KOPT-K1 (cell line): ENCODE measurements around the gene PCBD2.

Experiments
- H3K27ac ChIP-seq: fragments of 200-600 bp; sonication (generic); 2 replicates; pipeline ENCODE4 v1.5.1; 2016; ENCODE audit warnings: antibody characterized with exemption, mild to moderate bottlenecking, low read depth, low read length; ENCODE audit not compliant: poor library complexity, severe bottlenecking
- H3K36me3 ChIP-seq: fragments of 200-600 bp; sonication (generic); 2 replicates; pipeline ENCODE4 v1.5.1; 2017; ENCODE audit warnings: antibody characterized with exemption, mild to moderate bottlenecking, low read length, moderate library complexity; ENCODE audit not compliant: insufficient read depth
- H3K9me3 ChIP-seq: fragments of 200-600 bp; sonication (generic); 2 replicates; pipeline ENCODE4 v1.5.1; 2017; ENCODE audit warnings: antibody characterized with exemption, low read length, mild to moderate bottlenecking; ENCODE audit not compliant: insufficient read depth, poor library complexity, severe bottlenecking

PCBD2 gene

DNA sequence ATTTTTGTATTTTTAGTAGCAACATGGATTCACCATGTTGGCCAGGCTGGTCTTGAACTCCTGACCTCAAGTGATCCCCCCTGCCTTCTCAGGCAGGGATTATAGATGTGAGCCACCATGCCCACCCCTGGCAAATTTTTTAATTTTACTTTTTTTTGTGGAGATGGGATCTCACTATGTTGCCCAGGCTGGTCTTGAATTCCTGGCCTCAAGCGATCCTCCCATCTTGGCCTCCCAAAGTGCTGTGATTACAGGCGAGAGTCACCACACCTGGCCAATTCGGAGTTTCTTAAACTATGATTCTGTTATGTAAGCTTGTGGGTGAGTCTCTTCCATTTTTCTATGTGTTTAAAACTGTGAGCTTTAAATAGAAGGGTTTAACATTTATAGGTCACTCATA lies 27.6 kb downstream of the PCBD2 start:
- no peak overlapping the region for H3K27ac ChIP-seq
- no peaks in the 10 kb centered on the region for H3K9me3 ChIP-seq
- H3K36me3 ChIP-seq: peaks cover 67% of the 10 kb centered on the region

DNA sequence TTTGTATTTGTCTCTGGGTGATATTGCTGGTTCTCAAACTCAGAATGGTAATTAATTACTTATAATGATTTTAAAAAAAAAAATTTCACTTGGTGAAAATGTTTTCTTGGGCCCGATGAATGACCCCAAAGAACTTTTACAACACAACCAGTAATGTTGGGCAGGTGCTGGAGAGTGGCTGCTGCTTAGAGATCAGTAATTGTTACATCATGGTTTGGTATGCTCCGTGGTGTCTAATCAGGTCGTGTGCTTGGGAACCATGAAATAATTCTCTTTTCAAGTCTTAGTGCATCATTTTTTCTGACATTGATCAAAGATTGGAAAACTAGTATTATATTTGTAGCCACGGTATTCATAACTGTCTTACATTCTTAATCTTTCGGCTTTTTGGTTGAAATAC lies 29.3 kb downstream of the PCBD2 start:
- Histone ChIP-seq H3K9me3 (no peaks in the 10 kb centered on the region), H3K36me3 (peaks cover 74% of the 10 kb centered on the region), H3K27ac (no peak overlapping the region)

DNA sequence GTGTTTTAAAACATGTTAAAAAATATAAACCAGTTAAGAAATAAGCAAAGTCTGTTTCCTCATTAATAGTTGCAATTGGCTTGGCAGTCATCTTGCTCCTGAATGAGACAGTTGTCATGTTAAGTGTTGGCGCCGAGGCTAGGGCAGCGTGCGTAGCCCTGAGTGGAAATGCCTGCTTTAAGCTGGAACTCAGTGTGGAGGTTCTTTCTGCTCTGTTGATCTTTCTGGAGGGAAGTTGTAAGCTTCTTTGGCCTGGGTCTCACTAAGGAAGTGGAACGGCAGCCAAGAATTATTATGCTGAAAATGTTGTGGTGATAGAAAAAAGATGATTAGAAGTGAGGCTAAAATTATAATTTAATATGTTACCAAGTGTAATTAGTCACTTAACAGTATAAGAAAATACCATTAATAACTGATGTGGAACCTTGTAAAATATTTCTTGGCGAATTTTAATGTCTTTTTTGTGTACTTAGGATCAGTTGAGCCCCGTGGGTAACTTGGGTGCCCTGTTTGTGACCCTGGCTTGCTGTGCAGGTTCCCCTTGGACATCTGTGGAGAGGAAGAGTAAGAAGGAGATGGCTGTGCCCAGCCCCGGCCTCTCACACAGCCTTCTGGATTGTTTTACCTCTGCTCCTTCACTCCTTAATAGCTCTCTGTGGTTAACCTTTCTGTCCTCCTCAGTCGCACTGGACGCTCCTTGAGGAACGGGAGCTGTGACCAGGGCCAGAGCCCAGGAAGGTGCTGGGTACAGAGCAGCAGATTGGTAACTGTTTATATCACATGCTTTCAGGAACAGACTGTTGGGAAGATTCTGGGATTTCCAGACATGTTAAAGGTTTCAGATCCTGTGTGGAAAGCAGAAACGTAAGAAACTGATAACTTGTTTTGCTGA lies 31.0 kb downstream of the PCBD2 start:
- no peaks in the 10 kb centered on the region for H3K9me3 ChIP-seq
- H3K36me3 ChIP-seq: peaks cover 58% of the 10 kb centered on the region
- H3K27ac ChIP-seq: no peak overlapping the region

DNA sequence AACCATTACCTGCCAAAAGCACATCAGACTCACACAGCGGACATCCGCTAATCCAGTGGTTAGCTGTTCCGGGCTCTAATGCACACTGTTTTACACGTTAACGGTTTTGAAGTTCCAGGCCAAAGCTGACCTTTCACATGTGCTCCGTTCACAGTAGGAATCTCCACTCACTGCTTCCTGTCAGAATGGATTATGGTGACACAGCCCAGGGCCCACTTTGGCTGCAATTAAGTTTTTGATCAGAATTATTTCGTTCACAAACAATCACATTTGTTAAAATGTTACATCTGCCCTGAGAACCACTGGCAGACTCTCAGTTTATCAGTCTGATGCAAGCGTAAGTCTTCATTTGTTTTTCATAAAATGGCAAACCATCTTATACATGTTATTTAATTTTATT lies 32.6 kb downstream of the PCBD2 start:
- Histone ChIP-seq H3K9me3 (no peaks in the 10 kb centered on the region), H3K27ac (no peak overlapping the region), H3K36me3 (peaks cover 44% of the 10 kb centered on the region)

- Histone ChIP-seq H3K36me3 (peaks cover 39% of the 10 kb centered on the region), H3K9me3 (no peaks in the 10 kb centered on the region), H3K27ac (no peak overlapping the region)
Observed at GRCh38 chr5:134938030-134938429, 33.1 kb downstream of the PCBD2 start.

DNA sequence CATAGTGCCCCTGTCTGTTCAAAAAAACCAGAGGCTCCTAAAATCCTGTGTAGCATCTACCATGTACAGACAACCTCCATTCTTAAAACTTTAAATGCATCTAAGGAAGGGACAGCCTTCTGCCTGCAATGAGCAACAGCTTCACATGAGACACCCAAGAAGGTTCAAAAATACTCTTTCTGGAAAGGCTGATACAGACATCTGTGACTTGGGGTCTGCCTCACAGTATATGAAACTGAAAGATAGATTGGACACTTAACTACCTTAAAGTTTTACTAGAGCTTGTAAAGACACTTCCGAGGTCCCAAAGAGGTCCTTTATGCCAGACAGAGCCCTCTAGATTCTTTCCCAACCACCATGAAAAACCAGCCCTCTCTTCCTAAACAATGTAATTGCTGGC lies 34.6 kb downstream of the PCBD2 start:
- Histone ChIP-seq H3K36me3 (peaks cover 26% of the 10 kb centered on the region), H3K9me3 (no peaks in the 10 kb centered on the region), H3K27ac (no peak overlapping the region)

DNA sequence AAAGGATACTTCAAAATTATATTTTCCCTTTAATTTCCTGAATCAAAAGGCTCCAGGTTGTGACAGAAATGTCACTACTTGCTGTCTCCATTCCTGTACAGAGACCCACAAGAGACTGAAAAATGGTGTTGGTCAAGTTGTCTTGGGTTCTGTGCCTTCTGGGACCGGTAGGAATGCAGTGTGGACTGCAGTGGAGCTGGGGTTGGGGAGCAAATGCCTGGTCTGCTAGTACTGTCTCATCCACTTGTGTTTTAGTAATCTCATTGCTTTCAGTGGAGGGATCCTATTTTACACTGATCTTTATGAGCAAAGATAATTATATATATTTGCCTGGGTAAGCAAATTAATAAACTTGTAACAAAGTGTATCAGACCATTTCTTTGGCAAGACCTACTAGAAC lies 38.6 kb downstream of the PCBD2 start:
- Histone ChIP-seq H3K27ac (no peak overlapping the region), H3K36me3 (no peaks in the 10 kb centered on the region), H3K9me3 (no peaks in the 10 kb centered on the region)

GRCh38 chr5:134944630-134945029 lies 39.7 kb downstream of the PCBD2 start:
- Histone ChIP-seq H3K36me3 (no peaks in the 10 kb centered on the region), H3K27ac (no peak overlapping the region), H3K9me3 (no peaks in the 10 kb centered on the region)

- Histone ChIP-seq H3K27ac (no peak overlapping the region), H3K36me3 (no peaks in the 10 kb centered on the region), H3K9me3 (no peaks in the 10 kb centered on the region)
Observed at GRCh38 chr5:134945041-134945440, 40.1 kb downstream of the PCBD2 start.

DNA sequence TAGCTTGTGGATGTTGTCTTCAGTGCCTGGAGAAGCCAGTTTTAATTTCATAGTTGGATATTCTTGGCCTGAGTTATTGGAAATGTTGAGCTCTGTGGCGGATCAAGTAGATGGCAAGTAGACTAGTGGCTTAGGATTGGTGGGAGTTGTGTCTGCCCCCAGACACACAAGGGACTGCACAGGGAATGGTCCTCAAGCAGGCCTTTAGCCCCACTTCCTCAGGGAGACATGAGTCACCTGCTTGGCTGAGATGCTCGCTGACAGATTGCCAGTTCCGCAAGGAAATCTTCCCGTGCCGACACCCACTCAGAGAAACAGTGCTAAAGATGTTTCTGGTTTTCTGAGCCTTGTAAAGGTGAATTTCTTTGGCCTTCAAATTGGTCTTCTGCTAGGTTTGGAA lies 44.0 kb downstream of the PCBD2 start:
- Histone ChIP-seq H3K9me3 (peaks cover 6% of the 10 kb centered on the region), H3K36me3 (peaks cover under 1% of the 10 kb centered on the region; the same call in 1 of the 2 replicates), H3K27ac (no peak overlapping the region)

DNA sequence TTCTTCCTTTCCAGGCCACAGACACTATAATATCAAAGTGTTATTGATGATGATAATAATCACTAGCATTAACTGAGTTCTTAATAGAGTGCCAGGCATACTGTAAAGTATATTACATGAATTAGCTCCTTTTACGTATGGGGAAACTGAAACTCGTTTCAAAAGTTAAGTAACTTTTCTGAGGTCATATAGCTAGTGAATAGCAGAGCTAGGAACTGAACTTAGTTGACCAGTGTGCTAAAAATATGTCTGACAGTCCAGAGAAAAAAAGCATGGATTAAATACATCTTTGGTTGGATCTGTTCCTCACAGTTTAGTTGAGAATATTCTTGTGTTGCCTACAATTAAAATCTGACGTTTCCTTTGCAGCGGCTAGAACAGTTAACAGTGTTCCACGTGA lies 44.4 kb downstream of the PCBD2 start:
- peaks cover 10% of the 10 kb centered on the region for H3K9me3 ChIP-seq

GRCh38 chr5:134957920-134958608 lies 53.1 kb downstream of the PCBD2 start:
- Histone ChIP-seq H3K9me3 (peaks cover 21% of the 10 kb centered on the region), H3K36me3 (peaks cover 35% of the 10 kb centered on the region), H3K27ac (no peak overlapping the region)

More for the DNA sequence above, 44.4 kb downstream of the PCBD2 start:
- Histone ChIP-seq H3K36me3 (peaks cover 5% of the 10 kb centered on the region; the same call in 1 of the 2 replicates), H3K27ac (no peak overlapping the region)

DNA sequence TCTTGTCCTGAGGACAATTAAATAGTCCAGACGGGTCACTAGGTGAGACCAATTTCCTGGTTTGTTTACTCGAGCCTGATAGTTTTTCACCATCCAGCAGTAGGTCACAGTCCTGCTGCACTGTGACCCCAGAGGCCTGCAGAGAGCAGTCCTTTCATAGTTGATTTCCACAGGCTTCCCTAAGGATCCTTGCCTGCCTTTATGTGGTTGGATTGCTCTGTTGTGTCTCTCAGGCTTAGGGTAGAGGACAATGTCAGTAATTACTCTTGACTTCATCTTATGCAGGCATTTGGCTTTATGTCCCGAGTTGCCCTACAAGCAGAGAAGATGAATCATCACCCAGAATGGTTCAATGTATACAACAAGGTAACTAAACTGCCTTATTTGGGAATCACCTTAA lies 53.8 kb downstream of the PCBD2 start:
- Histone ChIP-seq H3K36me3 (peaks cover 37% of the 10 kb centered on the region), H3K27ac (no peak overlapping the region), H3K9me3 (peaks cover 16% of the 10 kb centered on the region)

- no peaks in the 10 kb centered on the region for H3K9me3 ChIP-seq
- H3K36me3 ChIP-seq: peaks cover 28% of the 10 kb centered on the region
Observed at GRCh38 chr5:134963098-134963497, 58.2 kb downstream of the PCBD2 start.

GRCh38 chr5:134964359-134965270 lies 59.7 kb downstream of the PCBD2 start:
- Histone ChIP-seq H3K27ac (peak overlapping the region; percentile 32), H3K36me3 (peaks cover 28% of the 10 kb centered on the region)

More at GRCh38 chr5:134963098-134963497, 58.2 kb downstream of the PCBD2 start:
- H3K27ac ChIP-seq: no peak overlapping the region

More at GRCh38 chr5:134964359-134965270, 59.7 kb downstream of the PCBD2 start:
- no peaks in the 10 kb centered on the region for H3K9me3 ChIP-seq
